Measurements from ENCODE around the gene HSPA1L. TPM values are rescaled to one million over a fixed set of nuclear protein-coding genes. Genes with fewer than 3 reads are reported as not detected.

Gene HSPA1L
- total and polyA plus RNA-seq, 4 donors = 0.27 to 0.79 (median 0.47) TPM

DNA sequence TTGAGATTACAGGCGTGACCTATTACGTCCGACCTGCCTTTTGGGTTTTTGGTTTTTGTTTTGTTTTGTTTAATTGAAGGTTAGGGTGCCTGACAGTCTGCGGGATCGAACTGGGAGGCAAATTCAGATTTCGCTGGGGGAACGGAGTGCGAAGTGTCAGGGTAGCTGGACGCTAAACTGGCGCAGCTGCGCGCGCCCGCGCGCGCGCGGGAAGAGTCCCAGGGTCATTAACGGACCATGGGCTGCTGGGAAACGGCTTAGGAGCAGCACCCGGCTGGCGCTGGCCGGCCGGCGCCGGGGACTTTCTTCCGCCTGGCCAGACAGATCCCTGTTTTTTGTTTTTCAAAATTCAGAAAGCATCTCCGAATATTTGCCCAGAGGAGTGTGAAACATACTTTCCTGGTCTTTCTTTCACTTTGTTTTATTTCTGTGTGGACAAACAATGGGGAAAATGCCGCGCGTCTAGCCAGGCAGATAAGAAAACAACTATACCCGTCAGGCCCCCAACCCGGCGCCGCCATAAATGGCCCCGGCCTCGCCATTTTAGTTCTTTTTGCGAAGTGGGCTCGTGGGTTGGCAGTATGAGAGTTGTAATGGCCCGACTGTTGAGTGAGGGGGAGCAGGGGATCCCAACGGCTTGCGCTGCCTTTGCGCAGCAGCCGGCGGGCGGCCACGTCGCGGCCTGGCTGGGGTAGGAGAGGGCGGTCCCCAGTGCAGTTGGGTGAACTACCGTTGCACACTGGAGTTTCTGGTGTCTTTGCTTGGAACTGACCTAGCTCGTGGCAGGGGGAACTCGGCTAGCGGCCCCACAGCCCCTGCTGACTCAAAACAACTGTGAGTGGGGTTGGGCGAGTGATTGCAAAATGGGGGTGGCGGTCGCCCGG, 19.5 kb upstream of the HSPA1L start (continued):
- TF ChIP-seq, protein P1, sequence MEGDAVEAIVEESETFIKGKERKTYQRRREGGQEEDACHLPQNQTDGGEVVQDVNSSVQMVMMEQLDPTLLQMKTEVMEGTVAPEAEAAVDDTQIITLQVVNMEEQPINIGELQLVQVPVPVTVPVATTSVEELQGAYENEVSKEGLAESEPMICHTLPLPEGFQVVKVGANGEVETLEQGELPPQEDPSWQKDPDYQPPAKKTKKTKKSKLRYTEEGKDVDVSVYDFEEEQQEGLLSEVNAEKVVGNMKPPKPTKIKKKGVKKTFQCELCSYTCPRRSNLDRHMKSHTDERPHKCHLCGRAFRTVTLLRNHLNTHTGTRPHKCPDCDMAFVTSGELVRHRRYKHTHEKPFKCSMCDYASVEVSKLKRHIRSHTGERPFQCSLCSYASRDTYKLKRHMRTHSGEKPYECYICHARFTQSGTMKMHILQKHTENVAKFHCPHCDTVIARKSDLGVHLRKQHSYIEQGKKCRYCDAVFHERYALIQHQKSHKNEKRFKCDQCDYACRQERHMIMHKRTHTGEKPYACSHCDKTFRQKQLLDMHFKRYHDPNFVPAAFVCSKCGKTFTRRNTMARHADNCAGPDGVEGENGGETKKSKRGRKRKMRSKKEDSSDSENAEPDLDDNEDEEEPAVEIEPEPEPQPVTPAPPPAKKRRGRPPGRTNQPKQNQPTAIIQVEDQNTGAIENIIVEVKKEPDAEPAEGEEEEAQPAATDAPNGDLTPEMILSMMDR (IDR thresholded peaks at IDR 0.05; ENCODE audit: low read depth, low read length, missing input control) = no peak
- no peak for TF ChIP-seq FOXA1 (IDR thresholded peaks at IDR 0.05)
- peak; percentile 95 for TF ChIP-seq TAF1 (conservative IDR thresholded peaks at IDR 0.05)
- TF ChIP-seq RXRA (IDR thresholded peaks at IDR 0.05) = peak; percentile 70 to 72
- TF ChIP-seq RAD21 (IDR thresholded peaks at IDR 0.05) = peak; percentile 33 to 43

DNA sequence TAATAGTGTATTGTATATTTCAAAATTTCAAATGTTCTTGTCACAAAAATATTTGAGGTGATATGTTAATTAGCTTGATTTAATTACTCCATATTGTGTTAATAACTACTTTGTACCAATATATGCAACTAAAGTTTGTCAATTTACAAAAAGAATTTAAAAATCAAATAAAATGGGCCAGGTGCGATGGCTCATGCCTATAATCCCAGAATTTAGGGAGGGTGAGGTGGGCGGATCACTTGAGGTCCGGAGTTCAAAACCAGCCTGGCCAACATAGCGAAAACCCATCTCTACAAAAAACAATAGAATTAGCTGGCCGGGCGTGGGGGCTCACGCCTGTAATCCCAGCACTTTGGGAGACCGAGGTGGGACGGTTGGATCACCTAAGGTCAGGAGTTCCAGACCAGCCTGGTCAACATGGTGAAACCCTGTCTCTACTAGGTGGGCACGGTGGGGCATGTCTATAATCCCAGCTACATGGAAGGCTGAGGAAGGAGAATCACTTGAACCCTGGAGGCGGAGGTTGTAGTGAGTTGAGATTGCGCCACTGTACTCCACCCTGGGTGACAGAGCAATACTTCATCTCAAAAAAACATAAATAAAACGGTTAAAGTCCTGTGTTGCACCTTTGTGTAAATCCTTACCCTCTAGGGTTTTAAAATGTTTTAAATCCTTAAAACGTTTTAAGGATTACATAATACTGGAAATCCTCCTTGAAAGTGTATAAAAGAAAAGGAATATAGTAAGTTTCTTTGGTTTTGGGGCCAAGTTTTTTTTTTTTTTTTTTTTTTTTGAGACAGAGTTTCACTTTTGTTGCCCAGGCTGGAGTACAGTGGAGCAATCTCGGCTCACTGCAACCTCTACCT, 16.5 kb upstream of the HSPA1L start:
- WGBS = 77% methylated on average over 15 of the region's 15 CpGs
- Histone ChIP-seq H3K4me3 (ENCODE audit: low read depth in 1 of 3, low read length in 3 of 3) (no peak overlapping the region), H3K9me3 (ENCODE audit: control insufficient read depth in 4 of 4, low read length in 3 of 4) (no peaks in the 10 kb centered on the region), H3K27ac (ENCODE audit: low read depth in 1 of 2, low read length in 2 of 2) (peak overlapping the region in 1 of 2 donors; percentile 73), H3K4me1 (ENCODE audit: control insufficient read depth in 4 of 4, insufficient read depth in 4 of 4, low read length in 3 of 4) (peaks cover 1 to 21% (median 16%) of the 10 kb centered on the region in 4 donors), H3K27me3 (ENCODE audit: control insufficient read depth in 4 of 4, insufficient read depth in 4 of 4, low read length in 3 of 4) (no peaks in the 10 kb centered on the region), H3K9ac (ENCODE audit: low read depth in 1 of 2, low read length in 2 of 2) (no peak overlapping the region), H3K36me3 (ENCODE audit: control insufficient read depth in 4 of 4, insufficient read depth in 3 of 4, low read depth in 1 of 4, low read length in 3 of 4) (no peaks in the 10 kb centered on the region)
- no peak for DNase-seq (ENCODE audit: low spot score)
- TF ChIP-seq HNF4G (IDR thresholded peaks at IDR 0.05) (no peak), RXRA (IDR thresholded peaks at IDR 0.05) (no peak), JUND (IDR thresholded peaks at IDR 0.05) (no peak), FOXA2 (IDR thresholded peaks at IDR 0.05) (no peak)
- TF ChIP-seq, protein P2, sequence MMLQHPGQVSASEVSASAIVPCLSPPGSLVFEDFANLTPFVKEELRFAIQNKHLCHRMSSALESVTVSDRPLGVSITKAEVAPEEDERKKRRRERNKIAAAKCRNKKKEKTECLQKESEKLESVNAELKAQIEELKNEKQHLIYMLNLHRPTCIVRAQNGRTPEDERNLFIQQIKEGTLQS (IDR thresholded peaks at IDR 0.05) = no peak

DNA sequence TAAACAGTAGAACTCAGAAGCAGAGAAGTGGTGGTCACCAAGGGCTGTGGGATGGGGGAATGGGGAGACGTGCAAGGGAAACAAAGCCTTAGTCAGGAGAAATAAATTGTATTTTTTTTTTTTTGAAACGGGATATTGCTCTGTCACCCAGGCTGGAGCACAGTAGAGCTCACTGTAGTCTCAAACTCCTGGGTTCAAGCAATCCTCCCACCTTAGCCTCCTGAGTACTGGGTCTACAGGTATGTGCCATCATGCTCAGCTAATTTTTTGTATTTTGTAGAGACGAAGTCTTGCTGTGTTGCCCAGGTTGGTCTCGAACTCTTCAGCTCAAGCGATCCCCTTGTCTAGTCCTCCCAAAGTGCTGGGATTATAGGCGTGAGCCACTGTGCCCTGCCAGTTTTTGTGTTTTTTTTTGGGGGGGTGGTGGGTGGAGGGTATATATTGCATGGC, 15.8 kb upstream of the HSPA1L start:
- H3K4me1 ChIP-seq (ENCODE audit: control insufficient read depth in 4 of 4, insufficient read depth in 4 of 4, low read length in 3 of 4) = peaks cover 1 to 17% (median 10%) of the 10 kb centered on the region in 4 donors
- H3K9me3 ChIP-seq (ENCODE audit: control insufficient read depth in 4 of 4, low read length in 3 of 4) = no peaks in the 10 kb centered on the region
- no peaks in the 10 kb centered on the region for H3K27me3 ChIP-seq (ENCODE audit: control insufficient read depth in 4 of 4, insufficient read depth in 4 of 4, low read length in 3 of 4)
- DNase-seq (ENCODE audit: low spot score) = no peak
- H3K36me3 ChIP-seq (ENCODE audit: control insufficient read depth in 4 of 4, insufficient read depth in 3 of 4, low read depth in 1 of 4, low read length in 3 of 4) = no peaks in the 10 kb centered on the region
- peak overlapping the region; percentile 73 to 85 for H3K27ac ChIP-seq (ENCODE audit: low read depth in 1 of 2, low read length in 2 of 2)
- H3K4me3 ChIP-seq (ENCODE audit: low read depth in 1 of 3, low read length in 3 of 3) = peak overlapping the region; percentile 41 to 79 (median 54)
- TF ChIP-seq HNF4A (conservative IDR thresholded peaks at IDR 0.05) = no peak
- TF ChIP-seq, protein P1 (IDR thresholded peaks at IDR 0.05; ENCODE audit: low read depth, low read length, missing input control) = no peak
- TF ChIP-seq FOXA2 (IDR thresholded peaks at IDR 0.05) = no peak
- 55% methylated on average over 6 of the region's 6 CpGs for WGBS
- peak overlapping the region; percentile 38 to 95 for H3K9ac ChIP-seq (ENCODE audit: low read depth in 1 of 2, low read length in 2 of 2)
